ENCODE data around the gene CA7. TPM values are rescaled to one million over a fixed set of nuclear protein-coding genes. Genes with fewer than 3 reads are reported as not detected.

Gene CA7
- total and polyA plus RNA-seq, 2 donors (not counting 1 experiment from before 2014, with no cell fraction given), result not detected

GRCh38 chr16:66898933-66899309, 54.7 kb downstream of the CA7 start:
- DNase-seq (ENCODE audit: low read depth in 2 of 2), result no peak
- Histone ChIP-seq H3K36me3 (ENCODE audit: control insufficient read depth, insufficient read depth, low read length) (no peaks in the 10 kb centered on the region), H3K4me2 (ENCODE audit: extremely low read depth, insufficient read depth, low read length) (no peak overlapping the region), H3K27me3 (ENCODE audit: control insufficient read depth, insufficient read depth, low read length) (no peaks in the 10 kb centered on the region), H3K27ac (ENCODE audit: insufficient read depth, low read length) (no peak overlapping the region), H3K79me2 (ENCODE audit: control insufficient read depth, insufficient read depth, low read length) (no peaks in the 10 kb centered on the region), H2AFZ (ENCODE audit: low read length) (no peak overlapping the region), H3K9me3 (ENCODE audit: control insufficient read depth, insufficient read depth, low read depth, low read length) (no peaks in the 10 kb centered on the region), H3K4me1 (ENCODE audit: control insufficient read depth, extremely low read depth, insufficient read depth, low read length) (peaks cover 28% of the 10 kb centered on the region), H4K20me1 (ENCODE audit: control insufficient read depth, extremely low read depth, insufficient read depth, low read length) (no peaks in the 10 kb centered on the region), H3K9ac (ENCODE audit: insufficient read depth, low read length) (no peak overlapping the region), H3K4me3 (replicated peaks in 1 of 4; ENCODE audit: control extremely low read depth in 1 of 4, insufficient read depth in 1 of 4, low read depth in 3 of 4, low read length in 4 of 4) (no peak overlapping the region)
- no peak for TF ChIP-seq EZH2 (IDR thresholded peaks at IDR 0.05; ENCODE audit: low read length, missing control alignments)
- TF ChIP-seq, protein P1, sequence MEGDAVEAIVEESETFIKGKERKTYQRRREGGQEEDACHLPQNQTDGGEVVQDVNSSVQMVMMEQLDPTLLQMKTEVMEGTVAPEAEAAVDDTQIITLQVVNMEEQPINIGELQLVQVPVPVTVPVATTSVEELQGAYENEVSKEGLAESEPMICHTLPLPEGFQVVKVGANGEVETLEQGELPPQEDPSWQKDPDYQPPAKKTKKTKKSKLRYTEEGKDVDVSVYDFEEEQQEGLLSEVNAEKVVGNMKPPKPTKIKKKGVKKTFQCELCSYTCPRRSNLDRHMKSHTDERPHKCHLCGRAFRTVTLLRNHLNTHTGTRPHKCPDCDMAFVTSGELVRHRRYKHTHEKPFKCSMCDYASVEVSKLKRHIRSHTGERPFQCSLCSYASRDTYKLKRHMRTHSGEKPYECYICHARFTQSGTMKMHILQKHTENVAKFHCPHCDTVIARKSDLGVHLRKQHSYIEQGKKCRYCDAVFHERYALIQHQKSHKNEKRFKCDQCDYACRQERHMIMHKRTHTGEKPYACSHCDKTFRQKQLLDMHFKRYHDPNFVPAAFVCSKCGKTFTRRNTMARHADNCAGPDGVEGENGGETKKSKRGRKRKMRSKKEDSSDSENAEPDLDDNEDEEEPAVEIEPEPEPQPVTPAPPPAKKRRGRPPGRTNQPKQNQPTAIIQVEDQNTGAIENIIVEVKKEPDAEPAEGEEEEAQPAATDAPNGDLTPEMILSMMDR (conservative IDR thresholded peaks at IDR 0.05 in 1 of 2, IDR thresholded peaks at IDR 0.05 in 1 of 2; ENCODE audit: low read depth in 1 of 2, low read length in 2 of 2), result no peak

DNA sequence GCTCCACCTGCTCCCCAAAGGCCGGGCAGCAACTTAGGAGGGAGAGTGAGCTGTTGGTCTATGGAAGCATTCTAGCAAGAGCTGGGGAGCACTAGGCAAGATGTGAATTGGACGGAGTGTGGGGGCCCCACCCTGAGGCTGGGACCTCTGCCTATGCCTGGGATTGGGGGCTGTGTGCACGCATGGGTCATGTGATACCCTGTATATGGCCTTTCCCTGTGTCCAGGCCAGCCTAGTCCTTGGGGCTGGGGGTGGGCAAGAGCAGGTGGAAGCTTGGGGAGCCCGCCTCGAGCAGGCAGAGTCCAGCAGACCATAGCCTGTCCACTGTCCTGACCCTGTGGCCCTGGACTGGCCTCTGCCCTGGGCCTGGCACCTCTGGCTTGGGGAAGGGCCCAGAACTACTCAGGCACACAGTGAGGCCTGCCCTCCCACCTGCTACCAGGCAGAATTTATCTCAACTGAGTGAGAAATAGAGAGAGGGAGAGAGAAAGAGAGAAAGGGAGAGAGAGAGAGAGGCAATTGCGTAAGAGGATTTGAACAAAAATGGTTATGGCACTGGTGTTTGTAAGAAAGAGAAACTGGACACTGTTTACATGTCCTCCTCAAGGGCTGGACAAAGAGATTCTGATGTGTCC, 55.2 kb downstream of the CA7 start:
- no peaks in the 10 kb centered on the region for H4K20me1 ChIP-seq (ENCODE audit: control insufficient read depth, extremely low read depth, insufficient read depth, low read length)
- H3K79me2 ChIP-seq (ENCODE audit: control insufficient read depth, insufficient read depth, low read length), result no peaks in the 10 kb centered on the region
- peak; percentile 23 to 89 for DNase-seq (ENCODE audit: low read depth in 2 of 2)
- H3K4me3 ChIP-seq (replicated peaks in 1 of 4; ENCODE audit: control extremely low read depth in 1 of 4, insufficient read depth in 1 of 4, low read depth in 3 of 4, low read length in 4 of 4), result no peak overlapping the region
- H2AFZ ChIP-seq (ENCODE audit: low read length), result peak overlapping the region; percentile 19
- no peaks in the 10 kb centered on the region for H3K36me3 ChIP-seq (ENCODE audit: control insufficient read depth, insufficient read depth, low read length)
- peak overlapping the region; percentile 16 for H3K9ac ChIP-seq (ENCODE audit: insufficient read depth, low read length)
- H3K4me1 ChIP-seq (ENCODE audit: control insufficient read depth, extremely low read depth, insufficient read depth, low read length), result peaks cover 33% of the 10 kb centered on the region
- H3K27me3 ChIP-seq (ENCODE audit: control insufficient read depth, insufficient read depth, low read length), result no peaks in the 10 kb centered on the region
- peak overlapping the region; percentile 68 for H3K4me2 ChIP-seq (ENCODE audit: extremely low read depth, insufficient read depth, low read length)
- no peaks in the 10 kb centered on the region for H3K9me3 ChIP-seq (ENCODE audit: control insufficient read depth, insufficient read depth, low read depth, low read length)
- peak overlapping the region; percentile 64 for H3K27ac ChIP-seq (ENCODE audit: insufficient read depth, low read length)
- TF ChIP-seq, protein P1 (conservative IDR thresholded peaks at IDR 0.05 in 1 of 2, IDR thresholded peaks at IDR 0.05 in 1 of 2; ENCODE audit: low read depth in 1 of 2, low read length in 2 of 2), result no peak
- no peak for TF ChIP-seq EZH2 (IDR thresholded peaks at IDR 0.05; ENCODE audit: low read length, missing control alignments)

DNA sequence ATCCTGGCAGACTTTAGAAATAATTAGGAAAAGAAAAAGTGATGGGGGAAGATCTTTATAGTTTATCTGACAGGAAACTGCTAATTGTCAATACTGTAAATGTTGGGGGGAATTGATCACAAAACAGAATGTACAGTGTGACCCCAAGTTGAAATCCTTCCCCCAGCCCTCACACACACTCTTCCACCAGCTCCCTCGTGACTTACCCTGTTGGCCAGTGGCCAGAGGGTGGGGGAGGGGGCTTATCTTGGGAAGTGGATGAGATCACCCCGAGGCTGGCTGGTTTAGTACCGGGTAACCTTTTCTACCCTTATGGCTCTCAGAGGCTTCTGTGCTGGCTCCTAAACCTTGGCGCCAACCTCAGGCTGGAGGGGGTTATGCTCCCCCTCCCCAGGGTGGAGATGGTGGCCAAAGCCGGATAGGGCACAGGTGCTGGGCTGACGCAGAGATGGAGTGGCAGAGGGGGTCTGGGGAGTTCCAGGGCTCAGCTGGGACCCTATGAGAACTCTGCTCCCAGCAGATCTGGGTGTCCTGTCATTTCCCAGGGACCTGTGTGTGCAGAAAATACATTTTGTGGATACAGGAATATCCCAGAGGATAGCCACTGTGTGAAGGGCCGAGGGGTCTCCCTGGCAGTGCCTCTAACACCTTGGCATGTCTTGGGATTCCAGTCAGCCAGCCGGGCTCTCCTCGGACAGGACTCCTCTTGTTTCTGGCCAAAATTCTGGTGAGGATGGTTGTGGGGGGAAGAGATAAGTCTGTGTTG, 55.9 kb downstream of the CA7 start:
- Histone ChIP-seq H3K4me2 (ENCODE audit: extremely low read depth, insufficient read depth, low read length) (peak overlapping the region; percentile 68), H3K9ac (ENCODE audit: insufficient read depth, low read length) (peak overlapping the region; percentile 16), H4K20me1 (ENCODE audit: control insufficient read depth, extremely low read depth, insufficient read depth, low read length) (no peaks in the 10 kb centered on the region), H3K4me1 (ENCODE audit: control insufficient read depth, extremely low read depth, insufficient read depth, low read length) (peaks cover 40% of the 10 kb centered on the region), H3K27me3 (ENCODE audit: control insufficient read depth, insufficient read depth, low read length) (no peaks in the 10 kb centered on the region), H3K9me3 (ENCODE audit: control insufficient read depth, insufficient read depth, low read depth, low read length) (no peaks in the 10 kb centered on the region), H2AFZ (ENCODE audit: low read length) (peak overlapping the region; percentile 19), H3K36me3 (ENCODE audit: control insufficient read depth, insufficient read depth, low read length) (no peaks in the 10 kb centered on the region), H3K27ac (ENCODE audit: insufficient read depth, low read length) (peak overlapping the region; percentile 64), H3K79me2 (ENCODE audit: control insufficient read depth, insufficient read depth, low read length) (no peaks in the 10 kb centered on the region), H3K4me3 (replicated peaks in 1 of 4; ENCODE audit: control extremely low read depth in 1 of 4, insufficient read depth in 1 of 4, low read depth in 3 of 4, low read length in 4 of 4) (no peak overlapping the region)
- DNase-seq (ENCODE audit: low read depth in 2 of 2), result peak; percentile 63 to 87
- TF ChIP-seq EZH2 (IDR thresholded peaks at IDR 0.05; ENCODE audit: low read length, missing control alignments), result no peak
- TF ChIP-seq, protein P1 (conservative IDR thresholded peaks at IDR 0.05 in 1 of 2, IDR thresholded peaks at IDR 0.05 in 1 of 2; ENCODE audit: low read depth in 1 of 2, low read length in 2 of 2), result no peak

Data from fibroblast of lung (primary cell).